Heart left ventricle (tissue), 16 donors: ENCODE results near the gene SPEM3. TPM values are rescaled to one million over a fixed set of nuclear protein-coding genes. Genes with fewer than 3 reads are reported as not detected.

Experiments
- ATAC-seq, 4 donors: fragments of 200-7000 bp; cut with Tn5 transposase; one replicate each; pipeline ENCODE4 v1.9.1; 2020 to 2022; ENCODE audit warnings: moderate library complexity in 4 of 4, mild to moderate bottlenecking in 3 of 4, moderate number of reproducible peaks in 1 of 4
- DNase-seq, 5 donors: peaks; one replicate each; pipeline ENCODE4 v3.0.0-alpha.2; 2020
- H3K27ac ChIP-seq, 12 donors: fragments of 200-600 bp; sonication (generic) in 4 of 12; one replicate each; pipeline versions ENCODE4 v1.5.0 to v1.8.0; 2016 to 2022; ENCODE audit warnings: mild to moderate bottlenecking in 2 of 12
- H3K27me3 ChIP-seq, 9 donors: fragments of 200-600 bp; sonication (generic) in 2 of 9; one replicate each; pipeline versions ENCODE4 v1.5.1 to v1.8.0; 2016 to 2022; ENCODE audit warnings: mild to moderate bottlenecking in 3 of 9
- H3K36me3 ChIP-seq, 9 donors: fragments of 200-600 bp; sonication (generic) in 2 of 9; one replicate each; pipeline versions ENCODE4 v1.5.0 to v1.8.0; 2018 to 2022; ENCODE audit warnings: mild to moderate bottlenecking in 2 of 9
- H3K4me1 ChIP-seq, 12 donors: fragments of 200-600 bp; sonication (generic) in 4 of 12; one replicate each; pipeline versions ENCODE4 v1.5.0 to v1.8.0; 2016 to 2022; ENCODE audit warnings: mild to moderate bottlenecking in 3 of 12
- H3K4me3 ChIP-seq, 12 donors: fragments of 200-600 bp; sonication (generic) in 4 of 12; one replicate each; pipeline versions ENCODE4 v1.5.0 to v1.8.0; 2017 to 2022; ENCODE audit warnings: mild to moderate bottlenecking in 9 of 12, moderate library complexity in 4 of 12
- H3K9me3 ChIP-seq, 12 donors: fragments of 200-600 bp; sonication (generic) in 4 of 12; one replicate each; pipeline versions ENCODE4 v1.5.0 to v1.8.0; 2016 to 2022; ENCODE audit warnings: mild to moderate bottlenecking in 1 of 12
- POLR2A ChIP-seq, 2 donors: fragments of 450-650 bp; IDR thresholded peaks; one replicate each; pipeline ENCODE4 v1.6.1; 2017; ENCODE audit warnings: antibody characterized with exemption in 2 of 2, mild to moderate bottlenecking in 2 of 2, moderate library complexity in 2 of 2
- WGBS, 4 donors: extraction: QIAGEN DNeasy Blood & Tissue Kit in 2 of 4; methylation state at CpG; one replicate each; pipeline versions ENCODE4 v1.1.5 to v1.1.7; 2013 to 2018; 5-methylcytosine and 5-hydroxymethylcytosine counted together
- intact Hi-C, 10 donors: fragments of 100-400 bp; cut with DNase I; formaldehyde crosslinking; loops; one replicate each; pipeline versions ENCODE4 v1.11.1 to v1.14.2; 2022
- polyA plus RNA-seq, 2 donors: library from polyadenylated mRNA; stranded (reverse); fragments of 200-250 nt; gene quantifications; one replicate each; pipeline ENCODE4 v1.2.3, GENCODE V29; 2013
- total RNA-seq, 9 donors: library from RNA; depleted of rRNA in 2 of 9; stranded (reverse); fragments of >200 nt in 2 of 9; fragmentation: NEBNext Ultra II Directional in 3 of 9; extraction: Animal tissue kit (Norgen Biotek cat#: 25700) in 3 of 9; gene quantifications; one replicate each; pipeline versions ENCODE4 v1.1.0 to v1.2.4, GENCODE V29; 2016 to 2023
- TF ChIP-seq, protein P1 (sequence below), 12 donors: fragments of 200-600 bp; sonication (generic) in 4 of 12; IDR thresholded peaks; one replicate each; pipeline versions ENCODE4 v1.5.0 to v1.8.0; 2018 to 2022; ENCODE audit warnings: antibody characterized with exemption in 12 of 12, mild to moderate bottlenecking in 5 of 12
- donor health status: ischemic (EF 13 %, LVEDD 7.1; RV severe dilation, severe dysfunction).
- donor health status: healthy with polysubstance abuse.
- donor health status: DM: no; HTN: yes; CAD: no.
- donor health status: DM: no; HTN: no; CAD: no.
- donor health status: ischemic (EF 25% LVEDD 6.9; RV normal size, moderate dysfunction).
- donor health status: ischemic (EF 25% LVEDD 5.7; RV mildly dilated, moderate dysfunction).
- donor health status: healthy.
- donor health status: DM: yes; HTN: yes; CAD: no.
- donor health status: ischemic (EF 35%, LVEDD 5.7; RV mildly dilated, moderate dysfunction).
- donor health status: nonischemic (EF 11% LVEDD 7.7; RV severe dilation, severe dysfunction).
- donor health status: DM: yes; HTN: yes; CAD: no.
- donor health status: PGD.
- donor health status: ischemic (EF 29% LVEDD 5.4; RV normal size, mild dysfunction).
- donor health status: nonischemic (EF 23%, LVEDD 6.1; RV moderate dilation, normal function).

Gene SPEM3
- total and polyA plus RNA-seq, 11 donors = not detected

DNA sequence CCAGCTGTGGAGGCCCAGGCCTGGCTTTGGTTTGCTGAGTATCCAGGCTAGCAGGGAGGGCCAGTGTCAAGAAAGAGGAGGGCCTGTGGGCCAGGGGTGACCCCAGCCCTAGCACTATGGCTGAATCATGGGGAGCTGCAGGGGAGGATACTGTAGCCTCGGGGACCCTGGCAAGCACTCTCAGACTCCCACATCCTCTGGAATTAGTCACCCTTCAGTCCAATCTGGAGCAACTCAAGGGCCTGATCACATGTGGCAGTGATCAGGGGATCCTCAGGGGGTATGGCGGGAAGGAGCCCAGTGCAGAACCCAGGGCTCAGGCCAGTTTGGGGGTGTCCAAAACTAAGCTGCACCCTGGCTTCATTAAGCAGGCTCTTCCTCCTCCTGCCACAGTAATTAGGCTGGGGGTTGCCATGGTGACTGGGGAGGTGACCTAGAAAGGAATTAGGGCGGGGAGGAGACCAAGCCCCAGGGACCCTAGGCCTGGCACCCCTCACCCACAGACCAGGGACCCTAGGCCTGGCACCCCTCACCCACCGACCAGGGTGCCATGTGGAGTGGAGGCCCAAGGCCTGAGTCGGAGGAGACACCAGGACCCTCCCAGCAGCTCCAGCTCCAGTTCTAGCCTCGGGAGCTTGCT, 15.2 kb upstream of the SPEM3 start:
- peaks cover 0 to 19% (median 0%) of the 10 kb centered on the region in 9 donors for H3K36me3 ChIP-seq
- WGBS, 4 donors = 78 to 93% (median 82%) methylated on average over 4 to 6 of the region's 6 CpGs
- peak in 1 of 4 donors; percentile 45 for ATAC-seq

DNA sequence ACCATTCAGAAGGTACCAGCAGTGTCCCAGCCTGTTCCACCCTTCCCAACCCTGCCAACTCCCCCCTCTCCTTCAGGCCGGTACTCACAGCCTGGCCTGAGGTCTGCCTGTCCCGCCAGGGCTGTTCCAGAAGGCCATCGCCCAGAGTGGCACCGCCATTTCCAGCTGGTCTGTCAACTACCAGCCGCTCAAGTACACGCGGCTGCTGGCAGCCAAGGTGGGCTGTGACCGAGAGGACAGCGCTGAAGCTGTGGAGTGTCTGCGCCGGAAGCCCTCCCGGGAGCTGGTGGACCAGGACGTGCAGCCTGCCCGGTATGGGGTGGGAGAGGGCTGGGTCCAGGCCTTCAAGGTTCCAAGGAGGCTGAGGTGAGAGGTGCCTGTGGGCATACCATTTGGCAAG, 13.8 kb upstream of the SPEM3 start:
- Histone ChIP-seq H3K27me3 (no peaks in the 10 kb centered on the region), H3K27ac (no peak overlapping the region), H3K9me3 (no peaks in the 10 kb centered on the region), H3K4me1 (no peaks in the 10 kb centered on the region), H3K36me3 (peaks cover 0 to 19% (median 0%) of the 10 kb centered on the region in 9 donors), H3K4me3 (no peak overlapping the region)
- DNase-seq (no peak), ATAC-seq (no peak)
- TF ChIP-seq, protein P1, sequence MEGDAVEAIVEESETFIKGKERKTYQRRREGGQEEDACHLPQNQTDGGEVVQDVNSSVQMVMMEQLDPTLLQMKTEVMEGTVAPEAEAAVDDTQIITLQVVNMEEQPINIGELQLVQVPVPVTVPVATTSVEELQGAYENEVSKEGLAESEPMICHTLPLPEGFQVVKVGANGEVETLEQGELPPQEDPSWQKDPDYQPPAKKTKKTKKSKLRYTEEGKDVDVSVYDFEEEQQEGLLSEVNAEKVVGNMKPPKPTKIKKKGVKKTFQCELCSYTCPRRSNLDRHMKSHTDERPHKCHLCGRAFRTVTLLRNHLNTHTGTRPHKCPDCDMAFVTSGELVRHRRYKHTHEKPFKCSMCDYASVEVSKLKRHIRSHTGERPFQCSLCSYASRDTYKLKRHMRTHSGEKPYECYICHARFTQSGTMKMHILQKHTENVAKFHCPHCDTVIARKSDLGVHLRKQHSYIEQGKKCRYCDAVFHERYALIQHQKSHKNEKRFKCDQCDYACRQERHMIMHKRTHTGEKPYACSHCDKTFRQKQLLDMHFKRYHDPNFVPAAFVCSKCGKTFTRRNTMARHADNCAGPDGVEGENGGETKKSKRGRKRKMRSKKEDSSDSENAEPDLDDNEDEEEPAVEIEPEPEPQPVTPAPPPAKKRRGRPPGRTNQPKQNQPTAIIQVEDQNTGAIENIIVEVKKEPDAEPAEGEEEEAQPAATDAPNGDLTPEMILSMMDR (IDR thresholded peaks at IDR 0.05) = no peak
- TF ChIP-seq POLR2A (IDR thresholded peaks at IDR 0.05) = no peak
- WGBS, 4 donors = 83 to 86% (median 86%) methylated on average over 9 to 14 of the region's 14 CpGs
- intact Hi-C loops = no loop called here

More for the DNA sequence above, 15.2 kb upstream of the SPEM3 start:
- Histone ChIP-seq H3K9me3 (no peaks in the 10 kb centered on the region), H3K4me3 (no peak overlapping the region), H3K27me3 (no peaks in the 10 kb centered on the region), H3K27ac (no peak overlapping the region), H3K4me1 (no peaks in the 10 kb centered on the region)
- intact Hi-C loops = no loop called here
- TF ChIP-seq POLR2A (IDR thresholded peaks at IDR 0.05) = no peak
- TF ChIP-seq, protein P1 (IDR thresholded peaks at IDR 0.05) = no peak
- DNase-seq = no peak

GRCh38 chr17:7415784-7416183, 12.9 kb upstream of the SPEM3 start:
- WGBS, 4 donors = 90 to 93% (median 91%) methylated on average over 18 to 23 of the region's 23 CpGs
- Histone ChIP-seq H3K4me1 (no peaks in the 10 kb centered on the region), H3K36me3 (peaks cover 0 to 19% (median 0%) of the 10 kb centered on the region in 9 donors), H3K9me3 (no peaks in the 10 kb centered on the region), H3K4me3 (no peak overlapping the region), H3K27me3 (no peaks in the 10 kb centered on the region), H3K27ac (no peak overlapping the region)
- intact Hi-C loops = no loop called here
- DNase-seq = no peak
- ATAC-seq = no peak
- no peak for TF ChIP-seq POLR2A (IDR thresholded peaks at IDR 0.05)
- TF ChIP-seq, protein P1 (IDR thresholded peaks at IDR 0.05) = no peak

DNA sequence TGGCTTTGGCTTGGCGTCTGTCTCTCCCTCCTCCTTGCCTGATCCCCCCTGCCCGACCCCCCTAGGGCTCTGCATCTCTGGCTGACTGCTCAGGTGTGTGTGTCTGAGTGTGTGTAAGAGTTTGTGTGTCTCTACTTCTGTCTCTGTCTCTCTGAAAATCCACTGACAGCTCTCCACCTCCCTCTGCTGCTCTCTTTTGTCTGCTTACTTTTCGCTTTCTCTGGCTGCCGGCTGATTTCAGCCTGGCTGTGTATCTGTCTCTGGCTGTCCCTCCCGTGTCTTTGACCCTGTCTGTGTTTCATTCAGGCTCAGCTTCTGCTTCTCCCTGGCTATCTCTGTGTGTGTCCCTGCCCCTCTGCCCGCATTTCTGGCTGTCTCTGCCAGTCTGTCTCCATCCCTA, 12.3 kb upstream of the SPEM3 start:
- no peak for TF ChIP-seq POLR2A (IDR thresholded peaks at IDR 0.05)
- Histone ChIP-seq H3K4me3 (no peak overlapping the region), H3K27ac (no peak overlapping the region), H3K9me3 (no peaks in the 10 kb centered on the region), H3K36me3 (peaks cover 0 to 19% (median 0%) of the 10 kb centered on the region in 9 donors), H3K27me3 (no peaks in the 10 kb centered on the region), H3K4me1 (no peaks in the 10 kb centered on the region)
- ATAC-seq = no peak
- 79 to 84% (median 82%) methylated on average over 6 of the region's 6 CpGs for WGBS, 4 donors
- intact Hi-C loops = no loop called here
- peak in 1 of 5 donors; percentile 13 for DNase-seq
